H9 (cell line): ENCODE measurements around the gene NT5DC1. TPM values are rescaled to one million over a fixed set of nuclear protein-coding genes. Genes with fewer than 3 reads are reported as not detected.

Experiments
- DNase-seq: peaks from one replicate; pipeline ENCODE4 v3.0.0-alpha.2; 2017
- H2AFZ ChIP-seq: one replicate; pipeline ENCODE4 v1.6.1; 2013; ENCODE audit warnings: mild to moderate bottlenecking, low read length, control low read depth, moderate library complexity
- H2AK5ac ChIP-seq: 2 replicates; pipeline ENCODE4 v1.6.1; 2013; ENCODE audit warnings: low read length, control low read depth, mixed read lengths; ENCODE audit not compliant: insufficient read length
- H2BK120ac ChIP-seq: one replicate; pipeline ENCODE4 v1.6.1; 2013; ENCODE audit warnings: low read depth, mild to moderate bottlenecking, low read length, control low read depth, inconsistent platforms; ENCODE audit not compliant: poor library complexity, severe bottlenecking
- H2BK12ac ChIP-seq: 2 replicates; pipeline ENCODE4 v1.6.1; 2013; ENCODE audit warnings: low read length, control low read depth, mixed read lengths, low read depth; ENCODE audit not compliant: insufficient read length
- H2BK15ac ChIP-seq: 2 replicates; pipeline ENCODE4 v1.6.1; 2013; ENCODE audit warnings: low read depth, low read length, control low read depth
- H2BK20ac ChIP-seq: one replicate; pipeline ENCODE4 v1.6.1; 2013; ENCODE audit warnings: low read depth, mild to moderate bottlenecking, low read length, control low read depth, inconsistent platforms; ENCODE audit not compliant: poor library complexity, severe bottlenecking
- H2BK5ac ChIP-seq: 2 replicates; pipeline ENCODE4 v1.6.1; 2013; ENCODE audit warnings: low read length, control low read depth, mixed read lengths; ENCODE audit not compliant: insufficient read length
- H3K14ac ChIP-seq: 2 replicates; pipeline ENCODE4 v1.6.1; 2013; ENCODE audit warnings: low read length, control low read depth; ENCODE audit not compliant: insufficient read depth
- H3K18ac ChIP-seq: 2 replicates; pipeline ENCODE4 v1.6.1; 2013; ENCODE audit warnings: low read depth, mild to moderate bottlenecking, mixed read lengths, low read length, control low read depth; ENCODE audit not compliant: insufficient read length
- H3K23ac ChIP-seq: 2 replicates; pipeline ENCODE4 v1.6.1; 2013; ENCODE audit warnings: low read length, control low read depth, mixed read lengths, low read depth; ENCODE audit not compliant: insufficient read length
- H3K23me2 ChIP-seq: 2 replicates; pipeline ENCODE4 v1.6.1; 2013; ENCODE audit warnings: low read depth, mild to moderate bottlenecking, mixed read lengths, low read length, control low read depth; ENCODE audit not compliant: insufficient read length, poor library complexity, severe bottlenecking
- H3K27ac ChIP-seq: 2 replicates; pipeline ENCODE4 v1.5.1; 2013; ENCODE audit warnings: low read length, control low read depth, mixed read lengths, low read depth; ENCODE audit not compliant: insufficient read length
- H3K27me3 ChIP-seq: 2 replicates; pipeline ENCODE4 v1.6.1; 2013; ENCODE audit warnings: low read length, control low read depth, inconsistent platforms; ENCODE audit not compliant: insufficient read depth
- H3K4ac ChIP-seq: 2 replicates; pipeline ENCODE4 v1.6.1; 2013; ENCODE audit warnings: low read depth, mild to moderate bottlenecking, control low read depth, inconsistent platforms, low read length, moderate library complexity
- H3K4me1 ChIP-seq: 2 replicates; pipeline ENCODE4 v1.6.1; 2013; ENCODE audit warnings: low read length, control low read depth, inconsistent platforms; ENCODE audit not compliant: insufficient read depth
- H3K4me2 ChIP-seq: 2 replicates; pipeline ENCODE4 v1.6.1; 2013; ENCODE audit warnings: low read length, control low read depth, mixed read lengths; ENCODE audit not compliant: insufficient read length, insufficient read depth
- H3K56ac ChIP-seq: 2 replicates; pipeline ENCODE4 v1.6.1; 2013; ENCODE audit warnings: low read depth, mild to moderate bottlenecking, mixed read lengths, low read length, control low read depth; ENCODE audit not compliant: insufficient read length
- H3K79me1 ChIP-seq: 2 replicates; pipeline ENCODE4 v1.6.1; 2013; ENCODE audit warnings: low read depth, mild to moderate bottlenecking, moderate library complexity, low read length, control low read depth, inconsistent platforms; ENCODE audit not compliant: insufficient read depth, poor library complexity, severe bottlenecking
- H3K79me2 ChIP-seq: 2 replicates; pipeline ENCODE4 v1.6.1; 2013; ENCODE audit warnings: low read length, control low read depth, inconsistent platforms; ENCODE audit not compliant: insufficient read depth
- H3K9ac ChIP-seq: 2 replicates; pipeline ENCODE4 v1.6.1; 2013; ENCODE audit warnings: low read length, control low read depth, mixed read lengths; ENCODE audit not compliant: insufficient read length; ENCODE audit errors: extremely low read depth
- H3K9me3 ChIP-seq: one replicate; pipeline ENCODE4 v1.6.1; 2013; ENCODE audit warnings: low read depth, low read length, inconsistent platforms; ENCODE audit not compliant: control insufficient read depth
- H3T11ph ChIP-seq: one replicate; pipeline ENCODE4 v1.6.1; 2013; ENCODE audit warnings: mild to moderate bottlenecking, low read length, control low read depth, inconsistent platforms
- H4K20me1 ChIP-seq: one replicate; pipeline ENCODE4 v1.6.1; 2013; ENCODE audit not compliant: control insufficient read depth, insufficient read length, insufficient read depth
- H4K5ac ChIP-seq: 2 replicates; pipeline ENCODE4 v1.6.1; 2013; ENCODE audit warnings: low read depth, mild to moderate bottlenecking, mixed read lengths, low read length, control low read depth; ENCODE audit not compliant: insufficient read length
- H4K8ac ChIP-seq: replicated peaks from 2 replicates; pipeline ENCODE4 v1.6.1; 2013; ENCODE audit warnings: low read length, control low read depth, mixed read lengths, low read depth; ENCODE audit not compliant: insufficient read length
- H4K91ac ChIP-seq: 2 replicates; pipeline ENCODE4 v1.6.1; 2013; ENCODE audit warnings: low read depth, mild to moderate bottlenecking, moderate library complexity, mixed read lengths, low read length, control low read depth; ENCODE audit not compliant: insufficient read length
- H3K27ac Mint-ChIP-seq, 3 experiments: 2 replicates in 2 of 3; 3 replicates in 1 of 3; pipeline ENCODE4 v1.8.0; 2020 to 2021; ENCODE audit warnings: mixed read lengths in 3 of 3, mild to moderate bottlenecking in 1 of 3, moderate library complexity in 1 of 3
- H3K27me3 Mint-ChIP-seq: 2 replicates; pipeline ENCODE4 v1.8.0; 2021; ENCODE audit warnings: low read depth, mild to moderate bottlenecking, moderate library complexity, mixed read lengths
- H3K36me3 Mint-ChIP-seq, 3 experiments: 2 replicates in 2 of 3; 3 replicates in 1 of 3; pipeline ENCODE4 v1.8.0; 2020 to 2021; ENCODE audit warnings: low read depth in 3 of 3, mixed read lengths in 3 of 3; ENCODE audit not compliant: insufficient read depth in 1 of 3
- H3K4me1 Mint-ChIP-seq, 2 experiments: 2 replicates each; pipeline ENCODE4 v1.8.0; 2020; ENCODE audit warnings: mixed read lengths in 2 of 2
- H3K4me3 Mint-ChIP-seq, 2 experiments: 2 replicates in 1 of 2; 3 replicates in 1 of 2; pipeline ENCODE4 v1.8.0; 2020 to 2021; ENCODE audit warnings: mild to moderate bottlenecking in 2 of 2, mixed read lengths in 2 of 2, moderate library complexity in 1 of 2
- H3K9me3 Mint-ChIP-seq, 2 experiments: 2 replicates in 1 of 2; 3 replicates in 1 of 2; pipeline ENCODE4 v1.8.0; 2020; ENCODE audit warnings: mild to moderate bottlenecking in 2 of 2, mixed read lengths in 2 of 2, moderate library complexity in 1 of 2
- CTCF ChIP-seq: fragments of 200-600 bp; sonication (generic); conservative IDR thresholded peaks from 3 replicates; pipeline ENCODE4 v1.8.0; 2021; ENCODE audit warnings: antibody characterized with exemption, mild to moderate bottlenecking
- WGBS: extraction: QIAGEN DNeasy Blood & Tissue Kit; methylation state at CpG from one replicate; pipeline ENCODE4 v1.1.7; 2013; ENCODE audit warnings: missing lambda C conversion rate, low lambda C conversion rate, mixed read lengths; ENCODE audit not compliant: insufficient read length; ENCODE audit errors: extremely low coverage; 5-methylcytosine and 5-hydroxymethylcytosine counted together
- total RNA-seq: library from RNA; stranded (reverse); gene quantifications from 2 replicates; pipeline ENCODE4 v1.2.1, GENCODE V29; 2021

The NT5DC1 gene
- total RNA-seq, 1 experiment from 2014 or later = 64.9 TPM

GRCh38 chr6:116157391-116157790 lies 56.7 kb downstream of the NT5DC1 start:
- no peak for TF ChIP-seq CTCF
- no peaks in the 10 kb centered on the region for H3K23me2 ChIP-seq
- H3K4me1 Mint-ChIP-seq = peaks cover 6 to 7% of the 10 kb centered on the region in 2 experiments
- no peak overlapping the region for H4K91ac ChIP-seq
- H2BK5ac ChIP-seq = no peak overlapping the region
- no peak overlapping the region for H3K4me3 Mint-ChIP-seq
- H2BK120ac ChIP-seq = no peak overlapping the region
- H4K20me1 ChIP-seq = no peaks in the 10 kb centered on the region
- H4K5ac ChIP-seq = no peak overlapping the region
- H3K27ac ChIP-seq = no peak overlapping the region
- peaks cover 4% of the 10 kb centered on the region; the same call in 1 of the 2 replicates for H3K4me1 ChIP-seq
- H2AFZ ChIP-seq = no peak overlapping the region
- H3K56ac ChIP-seq = no peak overlapping the region
- H2AK5ac ChIP-seq = no peak overlapping the region
- no peaks in the 10 kb centered on the region for H3K27me3 Mint-ChIP-seq
- no peak overlapping the region for H2BK15ac ChIP-seq
- peaks cover 0 to 4% of the 10 kb centered on the region in 2 experiments; a peak in 1 of 5 replicates for H3K9me3 Mint-ChIP-seq
- no CpG with 5 or more reads among the region's 1 CpG for WGBS
- H3K79me2 ChIP-seq = no peaks in the 10 kb centered on the region
- no peak overlapping the region for H3K4me2 ChIP-seq
- H2BK20ac ChIP-seq = no peak overlapping the region
- H3K9ac ChIP-seq = no peak overlapping the region
- H3K23ac ChIP-seq = no peak overlapping the region
- H3T11ph ChIP-seq = no peak overlapping the region
- H3K36me3 Mint-ChIP-seq = peaks cover 9 to 15% (median 11%) of the 10 kb centered on the region in 3 experiments
- H3K27ac Mint-ChIP-seq = no peak overlapping the region; a peak in 1 of 7 replicates
- no peaks in the 10 kb centered on the region for H3K27me3 ChIP-seq
- no peak overlapping the region for H3K4ac ChIP-seq
- no peaks in the 10 kb centered on the region for H3K79me1 ChIP-seq
- H3K9me3 ChIP-seq = no peaks in the 10 kb centered on the region
- no peak overlapping the region for H2BK12ac ChIP-seq
- DNase-seq = no peak
- H4K8ac ChIP-seq = no peak overlapping the region
- no peak overlapping the region for H3K14ac ChIP-seq
- H3K18ac ChIP-seq = no peak overlapping the region
